HG02588 (cell line): ENCODE data around the gene PRKN.
"Not testable (repeated sequence)": the region's sequence is repeated elsewhere in the genome, so short reads cannot be mapped to it uniquely, and the experiment has no call there.

ENCODE experiments used
- ATAC-seq: cut with Tn5 transposase; IDR thresholded peaks from one replicate; pipeline ENCODE4 v1.9.1; 2021; ENCODE audit warnings: mild to moderate bottlenecking, moderate library complexity; ENCODE audit not compliant: unreplicated experiment

The PRKN gene

DNA sequence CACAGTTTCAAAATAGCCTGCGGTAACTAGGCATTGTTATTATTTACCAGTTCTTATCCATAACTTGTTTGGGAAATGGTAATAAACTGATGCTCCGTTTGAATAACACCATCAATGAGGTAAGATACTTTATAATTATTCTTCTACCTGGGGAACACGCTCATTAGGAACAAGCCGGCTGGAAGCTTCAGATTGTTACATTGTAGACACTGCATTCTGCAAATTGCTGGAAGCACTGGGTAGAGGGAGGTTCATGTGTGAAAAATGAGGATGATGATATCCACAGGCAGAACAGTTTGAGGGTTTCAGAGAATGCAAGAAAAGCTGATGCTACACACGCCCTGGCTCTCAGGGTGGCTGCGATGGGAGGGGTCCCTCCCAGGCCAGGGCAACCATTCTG lies 893.1 kb downstream of the PRKN start:
- ATAC-seq: no peak

DNA sequence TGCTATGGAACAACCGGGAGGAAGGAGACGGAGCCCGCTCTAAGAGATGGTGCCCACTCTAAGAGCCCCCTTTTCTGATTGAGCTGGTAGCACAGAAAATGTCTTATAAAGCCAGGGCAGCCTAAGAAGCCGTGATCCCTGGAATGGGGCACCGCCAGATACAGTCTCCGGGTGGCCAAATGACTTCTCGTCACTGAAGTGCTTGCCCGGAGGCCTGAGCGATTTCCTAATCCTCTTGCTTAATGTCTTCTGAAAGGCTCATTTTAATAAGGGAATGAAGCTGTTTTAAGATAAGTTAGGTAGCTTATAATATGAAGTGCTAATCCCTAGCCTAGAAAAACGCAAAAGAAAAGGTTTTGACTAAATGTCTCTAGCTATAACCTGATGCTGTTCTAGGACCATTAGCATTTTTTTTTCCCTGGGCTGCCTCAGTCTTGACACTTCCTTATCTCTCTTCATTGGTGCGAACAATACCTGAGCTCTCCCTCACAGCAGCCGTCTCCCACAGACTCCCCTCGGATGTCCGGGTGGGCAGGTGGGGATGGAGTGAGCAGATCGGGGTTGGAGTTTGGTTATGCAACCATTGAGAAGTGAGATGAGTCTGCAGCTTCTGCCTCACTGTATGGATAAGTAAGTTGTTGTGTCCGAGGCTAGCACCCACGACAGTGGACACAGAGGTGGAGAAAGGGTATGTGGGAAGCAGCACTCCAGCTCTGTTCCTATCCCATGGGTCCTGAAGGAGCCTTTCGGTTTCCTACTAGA lies 894.3 kb downstream of the PRKN start:
- no peak for ATAC-seq

DNA sequence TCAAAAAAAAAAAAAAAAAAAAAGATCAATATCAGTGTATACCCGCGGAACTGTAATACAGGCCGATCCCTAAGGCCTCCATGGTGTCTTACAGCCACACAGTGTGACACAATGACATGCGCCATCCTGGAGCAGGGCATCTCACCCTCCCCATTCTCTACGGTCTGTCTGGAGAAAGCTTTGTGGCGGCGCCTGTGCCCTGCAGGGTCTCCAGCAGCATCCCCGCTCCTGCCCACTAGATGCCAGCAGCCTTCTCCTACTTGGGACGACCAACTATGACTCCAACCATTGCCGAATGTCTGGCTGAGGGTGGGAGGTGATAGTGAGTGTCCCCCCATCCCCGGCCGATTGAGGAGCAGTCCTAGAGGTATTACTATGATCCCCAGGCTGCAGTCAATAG lies 894.9 kb downstream of the PRKN start:
- no peak for ATAC-seq

DNA sequence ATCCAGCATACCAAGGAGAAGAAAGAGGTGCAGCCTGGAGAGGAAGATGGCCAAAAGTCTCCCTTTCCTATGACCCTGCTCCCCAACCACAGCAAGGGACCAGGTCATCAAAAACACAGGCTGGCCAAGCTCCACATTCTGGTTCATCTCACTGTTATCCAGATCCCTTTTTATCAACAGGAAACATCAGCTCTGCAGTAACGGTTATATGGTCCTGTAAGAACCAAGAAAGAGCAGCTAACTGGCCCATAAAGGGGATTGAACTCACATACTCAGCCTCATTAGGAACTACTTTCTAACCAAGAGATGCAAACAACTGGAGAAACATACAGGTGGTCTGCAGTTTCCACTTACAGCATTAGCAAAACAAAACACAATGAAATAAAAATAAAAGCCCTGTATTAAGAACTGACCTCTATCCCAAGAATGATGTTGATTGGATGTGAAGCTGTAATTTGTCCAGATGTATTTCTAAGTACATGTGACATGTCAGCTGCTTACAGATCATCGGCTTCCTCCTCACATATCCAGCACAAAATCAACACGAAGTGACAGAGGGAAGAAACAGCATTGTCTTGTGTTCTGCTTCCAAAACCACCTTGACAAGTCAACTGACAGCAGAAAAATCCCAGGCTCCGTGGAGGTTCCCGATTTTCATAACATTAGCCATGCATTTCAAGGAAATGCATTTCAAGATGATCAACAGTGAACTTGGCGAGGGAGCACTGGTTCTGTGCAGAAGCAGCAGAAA lies 896.5 kb downstream of the PRKN start:
- no peak for ATAC-seq

DNA sequence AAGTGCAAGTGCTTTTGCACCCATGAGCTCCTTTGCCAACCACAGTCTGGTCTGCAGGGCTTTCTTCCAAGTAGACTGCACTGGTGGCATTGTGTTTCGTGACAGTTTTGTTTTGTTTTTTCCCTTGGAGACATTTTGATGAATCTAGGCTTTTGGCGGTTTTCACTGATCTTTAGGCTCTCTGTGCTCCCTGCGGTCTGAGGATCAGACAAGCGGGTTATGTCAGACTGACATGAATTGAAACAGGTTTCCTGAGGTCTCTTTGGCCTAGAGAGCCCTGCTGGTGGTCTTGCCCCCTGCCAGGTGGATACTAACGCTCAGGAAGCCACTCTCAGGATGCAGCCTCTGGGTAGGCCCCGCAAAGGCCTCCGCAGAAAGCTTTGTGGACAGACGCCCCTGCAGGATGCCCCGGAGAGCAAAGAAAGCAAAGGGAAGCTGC lies 898.3 kb downstream of the PRKN start:
- no peak for ATAC-seq

DNA sequence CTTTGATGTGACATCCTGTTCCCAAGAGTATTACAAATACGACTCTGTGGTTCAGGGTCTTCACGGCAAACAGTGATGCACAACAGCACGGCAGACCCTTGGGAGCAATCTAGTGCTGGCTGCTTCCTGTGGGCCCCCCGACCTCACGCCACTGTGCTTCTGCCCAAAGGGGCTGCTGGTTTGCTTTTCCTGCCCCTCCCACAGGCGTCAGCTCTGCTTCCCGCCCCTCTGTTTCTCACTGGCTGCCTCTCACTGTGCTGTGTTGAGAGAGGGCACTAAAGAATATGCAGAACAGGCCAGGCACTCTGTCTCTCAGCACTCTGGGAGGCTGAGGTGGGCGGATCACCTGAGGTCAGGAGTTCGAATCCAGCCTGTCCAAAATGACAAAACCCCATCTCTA lies 899.2 kb downstream of the PRKN start:
- no peak for ATAC-seq

DNA sequence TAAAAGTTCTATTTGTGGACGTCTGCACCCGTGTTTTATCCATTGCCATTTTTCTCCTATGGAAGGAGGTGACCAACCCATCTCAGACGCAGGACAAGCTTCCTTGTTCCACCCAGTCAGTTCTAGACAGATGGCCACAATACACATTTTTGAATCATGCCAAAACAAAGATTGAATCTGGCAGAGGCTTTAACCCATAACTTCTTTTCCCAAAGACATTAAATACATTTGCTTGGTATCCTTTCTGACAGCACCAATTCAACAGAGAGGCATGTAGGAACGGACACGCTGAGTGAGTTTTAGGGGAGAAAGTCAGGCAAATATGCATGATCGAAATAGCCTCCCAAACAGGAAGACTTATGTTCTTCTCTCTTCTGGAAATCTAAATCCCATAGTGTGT lies 901.1 kb downstream of the PRKN start:
- no peak for ATAC-seq

DNA sequence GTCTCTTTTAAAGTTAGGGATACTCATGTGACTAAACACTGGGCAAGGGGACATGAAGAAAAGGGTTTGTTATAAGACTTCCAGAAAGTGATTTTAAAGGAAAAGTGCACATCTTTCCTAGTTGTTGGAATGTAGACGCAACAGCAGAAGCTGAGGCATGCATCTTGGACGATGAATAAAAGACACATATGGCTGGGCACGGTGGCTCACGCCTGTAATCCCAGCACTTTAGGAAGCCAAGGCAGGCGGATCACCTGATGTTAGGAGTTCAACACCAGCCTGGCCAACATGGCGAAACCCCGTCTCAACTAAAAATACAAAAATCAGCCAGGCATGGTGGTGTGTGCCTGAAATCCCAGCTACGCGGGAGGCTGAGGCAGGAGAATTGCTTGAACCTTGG lies 905.4 kb downstream of the PRKN start:
- not testable (repeated sequence) for ATAC-seq

DNA sequence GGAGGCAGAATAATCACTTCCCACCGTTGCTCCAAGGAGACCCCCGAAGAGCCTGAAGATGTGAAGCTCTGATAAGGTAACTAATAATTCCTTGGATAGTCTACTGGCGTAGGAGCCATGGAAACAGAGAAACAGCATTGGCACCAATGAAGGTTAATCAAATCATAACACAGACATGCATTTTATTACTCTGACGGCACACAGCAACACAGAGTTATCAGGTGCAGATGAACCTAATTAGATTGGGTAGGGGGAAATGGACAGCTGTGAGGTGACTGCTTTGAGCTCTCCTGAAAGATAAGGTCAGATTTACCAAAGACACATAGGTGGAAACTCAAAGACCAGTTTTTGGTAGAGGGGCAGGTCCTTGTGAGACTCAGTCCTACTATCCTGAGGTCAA lies 909.7 kb downstream of the PRKN start:
- ATAC-seq: no peak

DNA sequence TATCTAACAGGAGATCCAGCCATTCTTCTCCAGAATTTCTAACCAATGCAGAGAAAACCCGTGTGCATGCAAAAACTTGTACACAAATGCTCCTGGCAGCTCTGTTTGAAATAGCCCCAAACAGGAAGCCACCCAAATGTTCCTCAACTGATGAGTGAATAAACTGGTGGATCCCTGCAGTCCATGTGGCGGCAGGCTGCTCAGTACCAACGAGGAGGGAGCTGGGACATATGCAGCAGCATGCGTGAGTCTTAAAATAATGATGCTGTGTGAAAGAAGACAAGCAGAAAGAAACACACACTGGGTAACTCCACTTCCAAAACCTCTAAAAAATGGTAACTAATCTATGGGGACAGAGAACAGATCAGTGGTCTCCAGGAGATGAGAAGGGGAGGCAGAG lies 911.6 kb downstream of the PRKN start:
- ATAC-seq: no peak

DNA sequence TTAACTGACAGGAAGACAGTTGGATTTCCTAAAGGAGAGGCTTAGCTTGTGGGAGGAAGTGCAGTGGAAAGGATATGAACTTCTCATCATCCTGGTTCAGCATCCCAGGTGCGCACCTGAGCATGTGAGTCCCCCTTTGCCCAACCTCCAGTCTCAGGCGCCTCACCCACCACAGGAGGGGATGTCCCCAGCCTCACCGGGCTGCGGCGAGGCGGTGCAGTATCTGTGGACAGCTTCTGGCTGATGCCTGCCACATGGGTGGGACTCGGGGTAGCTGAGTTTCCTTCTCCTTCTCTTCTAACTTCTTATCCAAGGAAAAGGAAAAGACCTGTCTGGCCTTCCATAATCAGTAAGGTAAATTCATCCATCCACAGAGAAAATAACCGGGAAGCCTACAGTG lies 914.4 kb downstream of the PRKN start:
- no peak for ATAC-seq

DNA sequence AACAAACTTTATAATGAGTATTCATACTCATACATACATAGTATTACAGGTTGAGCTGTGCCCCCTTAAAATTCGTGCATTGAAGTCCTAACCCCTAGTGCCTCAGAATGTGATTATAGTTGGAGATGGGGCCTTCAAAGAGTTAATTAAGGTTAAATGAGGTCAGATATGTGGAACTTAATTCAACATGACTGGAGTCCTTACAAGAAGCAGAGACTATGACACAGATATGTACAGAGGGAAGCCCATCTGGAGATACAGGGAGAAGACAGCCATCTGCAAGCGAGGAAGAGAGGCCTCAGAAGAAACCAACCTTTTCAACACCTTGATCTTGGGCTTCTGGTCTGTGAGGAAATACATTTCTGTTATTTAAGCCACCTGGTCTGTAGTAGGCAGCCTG lies 917.6 kb downstream of the PRKN start:
- no peak for ATAC-seq

DNA sequence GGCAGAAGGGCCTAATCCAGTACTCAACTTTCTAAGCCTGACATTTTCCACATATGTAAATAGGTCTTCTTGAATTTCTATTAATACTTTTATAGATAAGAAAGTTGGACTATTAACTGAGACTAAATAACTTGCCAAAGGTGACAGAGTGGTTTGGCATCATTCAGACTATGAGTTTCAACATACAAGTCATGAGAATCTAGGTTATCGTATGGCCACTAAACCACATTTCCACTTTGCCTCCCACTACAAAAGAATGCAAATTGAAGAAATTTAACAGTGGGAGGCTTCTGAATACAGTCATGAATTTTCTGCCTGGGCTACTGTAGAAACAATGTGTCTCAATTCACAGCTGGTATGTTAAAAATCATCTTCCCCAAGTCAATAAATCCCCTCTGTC lies 922.7 kb downstream of the PRKN start:
- ATAC-seq: no peak

DNA sequence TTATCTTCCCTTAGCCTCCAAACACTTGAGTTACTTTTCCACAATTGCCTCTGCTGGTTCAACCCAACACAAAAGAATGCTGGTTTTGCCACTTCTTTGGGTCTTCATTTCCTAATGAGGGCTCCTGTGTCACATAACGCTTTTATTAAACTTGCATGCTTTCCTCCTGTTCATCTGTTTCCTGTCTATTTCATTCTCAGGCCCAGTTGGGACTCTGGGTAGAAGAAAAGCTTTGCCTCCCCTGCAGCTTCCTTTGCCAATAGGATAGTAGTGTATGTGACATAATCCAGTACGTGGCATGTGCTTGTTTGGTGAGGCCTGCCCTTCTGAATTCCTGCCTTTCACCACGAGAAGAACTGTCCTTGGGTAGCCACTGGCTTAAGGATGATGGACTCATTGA lies 924.4 kb downstream of the PRKN start:
- ATAC-seq: no peak

DNA sequence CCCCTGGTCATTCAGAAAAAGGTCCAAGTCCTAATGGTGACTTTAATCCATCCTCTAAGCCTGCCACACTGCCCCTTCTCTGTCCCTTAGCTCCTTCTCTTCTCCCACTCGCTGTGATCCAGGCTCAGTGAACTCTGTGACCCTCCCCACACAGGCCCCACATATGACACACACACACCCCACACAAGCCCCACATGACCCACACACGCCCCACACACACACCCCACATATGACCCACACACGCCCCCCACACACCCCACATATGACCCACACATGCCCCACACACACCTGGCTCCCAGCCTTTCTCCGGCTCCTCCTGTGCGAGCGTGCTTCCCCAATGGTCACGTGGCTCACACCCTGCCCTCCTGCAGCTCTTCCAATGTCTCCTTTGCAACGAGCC lies 925.3 kb downstream of the PRKN start:
- ATAC-seq: no peak

DNA sequence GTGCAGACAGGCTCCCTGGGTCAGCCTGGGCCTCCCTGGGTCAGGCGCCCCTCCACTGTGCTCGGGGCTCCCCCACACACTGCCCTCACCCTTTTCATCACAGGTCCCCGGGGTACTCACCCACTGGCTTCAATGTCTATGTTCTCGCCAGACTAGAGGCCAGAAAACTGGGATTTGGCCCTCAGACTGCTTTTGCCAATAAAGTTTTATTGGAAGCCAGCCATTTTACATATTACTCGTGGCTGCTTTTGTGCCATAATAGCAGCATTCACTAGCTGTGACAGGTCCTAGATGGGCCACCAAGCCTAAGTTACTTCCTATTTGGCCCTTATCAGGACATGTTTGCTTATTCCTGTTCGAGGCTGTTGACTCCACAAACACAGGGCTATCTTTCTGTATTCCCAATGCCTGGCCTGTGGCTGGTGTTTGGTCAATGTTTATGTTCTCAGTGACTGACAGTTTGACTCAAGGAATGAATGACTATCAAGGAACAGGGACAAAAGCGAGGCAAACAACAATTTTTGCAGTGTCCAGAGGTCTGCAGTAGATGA lies 928.6 kb downstream of the PRKN start:
- ATAC-seq: no peak

DNA sequence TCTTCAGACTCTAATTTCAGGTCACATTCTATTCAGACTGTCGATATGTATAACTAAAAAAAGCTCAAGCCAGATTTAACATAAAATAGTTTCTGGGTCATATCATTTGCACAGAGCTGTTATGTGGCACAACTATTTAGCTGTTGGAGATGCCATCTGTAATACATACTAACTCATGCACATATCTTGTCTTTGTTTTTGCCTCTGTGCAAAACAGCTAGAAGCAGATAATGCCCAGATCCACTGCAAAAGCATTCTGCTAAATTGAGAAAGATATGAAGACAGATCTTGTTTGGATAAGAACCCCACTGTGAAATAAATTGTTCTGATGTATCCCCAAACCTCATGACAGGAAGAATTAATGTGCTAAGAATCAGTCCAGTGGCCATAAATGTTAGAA lies 930.9 kb downstream of the PRKN start:
- no peak for ATAC-seq

DNA sequence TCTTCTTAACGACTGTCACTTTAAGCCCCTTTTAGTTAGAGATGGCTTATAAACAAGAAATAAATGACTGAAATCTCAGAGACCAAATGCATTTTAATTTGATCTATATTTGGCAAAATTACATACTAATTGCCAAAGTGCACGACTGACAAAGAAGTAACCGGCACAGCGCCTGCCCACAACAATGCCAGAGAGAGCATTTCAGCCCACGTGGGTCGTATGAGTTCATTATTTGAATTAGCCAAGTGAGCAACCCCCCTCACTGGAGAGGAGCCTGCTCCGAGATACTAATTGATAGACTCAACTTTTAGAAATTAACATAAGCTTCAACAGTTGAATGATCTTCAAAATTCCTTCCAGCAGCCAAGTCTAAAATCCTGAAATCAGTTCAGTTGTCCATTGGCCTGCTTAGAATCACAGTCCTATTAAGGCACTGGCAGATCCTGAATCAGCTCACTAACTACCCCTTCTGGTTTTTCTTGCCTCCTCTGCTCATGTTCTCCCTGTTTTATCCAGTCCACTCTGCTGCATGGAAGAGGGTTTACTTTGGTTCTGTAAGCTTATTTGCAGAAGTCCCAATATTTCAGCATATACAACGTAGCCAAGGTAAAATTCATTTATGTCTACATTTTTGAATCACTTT lies 934.6 kb downstream of the PRKN start:
- no peak for ATAC-seq

DNA sequence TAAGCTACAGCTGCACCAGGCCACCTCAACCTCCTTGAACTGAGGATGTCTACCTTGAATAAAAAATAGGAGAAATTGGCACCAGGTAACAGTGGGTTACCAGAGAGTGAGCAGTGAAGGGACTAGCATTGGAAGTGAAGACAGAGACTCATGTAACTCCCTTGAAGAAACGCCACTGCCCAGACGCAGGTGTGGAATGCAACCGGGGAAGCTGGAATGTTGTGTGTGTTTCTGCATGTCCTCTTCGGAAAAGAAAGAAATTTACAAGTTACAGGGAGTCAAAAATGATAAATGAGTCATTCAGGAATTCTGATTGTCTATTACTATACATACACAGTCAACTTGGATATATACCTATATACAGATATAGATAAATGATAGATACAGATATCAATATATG lies 939.0 kb downstream of the PRKN start:
- no peak for ATAC-seq

DNA sequence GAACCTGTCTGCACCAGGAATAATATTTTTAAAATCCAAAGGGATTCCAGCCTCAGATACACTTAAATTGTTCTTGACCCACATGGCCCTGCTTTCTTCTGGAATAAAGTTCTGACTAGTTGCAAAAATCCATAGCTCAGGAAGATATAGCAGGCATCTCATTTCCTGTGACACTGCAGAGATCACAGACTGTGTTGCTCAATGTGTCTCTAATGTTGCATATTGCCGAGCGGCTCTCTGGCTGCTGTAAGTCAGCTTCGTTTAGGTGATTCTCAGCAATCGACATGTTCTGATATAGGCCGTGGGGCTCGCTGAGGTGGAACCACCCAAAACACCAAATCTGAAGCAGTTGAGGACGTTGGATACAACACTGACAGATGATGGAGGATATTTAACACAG lies 955.4 kb downstream of the PRKN start:
- no peak for ATAC-seq

DNA sequence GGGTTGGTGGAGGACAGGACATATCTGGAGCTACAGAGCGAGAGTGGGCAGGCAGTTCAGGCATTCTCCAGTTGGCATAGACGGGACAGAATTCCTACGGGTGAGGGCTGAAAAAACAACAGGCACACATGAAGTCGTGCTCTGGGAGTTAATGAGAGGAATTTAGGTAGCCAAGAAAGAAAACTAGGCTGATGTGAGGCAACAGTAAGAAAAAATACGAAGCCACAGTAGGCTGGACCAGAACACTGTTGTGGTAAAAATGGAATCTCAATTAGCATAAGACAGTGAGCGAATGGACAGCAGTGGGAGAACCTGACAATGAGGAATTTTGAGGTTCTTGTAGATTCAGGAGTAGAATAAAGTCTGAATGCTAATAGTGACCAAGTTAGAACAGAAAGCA lies 965.6 kb downstream of the PRKN start:
- ATAC-seq: no peak

DNA sequence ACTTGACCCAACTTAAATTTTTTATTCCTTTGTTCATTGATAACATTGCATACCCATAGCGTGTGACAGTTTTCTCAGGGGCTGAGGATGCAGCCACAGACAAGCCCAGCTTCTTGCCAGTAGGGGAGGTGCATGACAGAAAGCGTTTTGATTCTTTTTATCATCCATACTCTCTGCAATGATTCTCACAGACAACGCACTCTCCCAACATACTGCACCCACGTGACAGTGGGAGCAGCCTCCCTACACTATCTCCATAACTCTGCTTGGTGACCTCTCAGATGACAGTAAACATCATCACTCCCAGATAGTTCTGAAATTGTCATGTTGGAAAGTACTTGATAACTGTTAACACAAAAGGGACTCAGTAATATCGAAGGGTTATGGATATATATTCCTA lies 972.5 kb downstream of the PRKN start:
- no peak for ATAC-seq
